ENCODE results near the gene SLC35G6.

DNA sequence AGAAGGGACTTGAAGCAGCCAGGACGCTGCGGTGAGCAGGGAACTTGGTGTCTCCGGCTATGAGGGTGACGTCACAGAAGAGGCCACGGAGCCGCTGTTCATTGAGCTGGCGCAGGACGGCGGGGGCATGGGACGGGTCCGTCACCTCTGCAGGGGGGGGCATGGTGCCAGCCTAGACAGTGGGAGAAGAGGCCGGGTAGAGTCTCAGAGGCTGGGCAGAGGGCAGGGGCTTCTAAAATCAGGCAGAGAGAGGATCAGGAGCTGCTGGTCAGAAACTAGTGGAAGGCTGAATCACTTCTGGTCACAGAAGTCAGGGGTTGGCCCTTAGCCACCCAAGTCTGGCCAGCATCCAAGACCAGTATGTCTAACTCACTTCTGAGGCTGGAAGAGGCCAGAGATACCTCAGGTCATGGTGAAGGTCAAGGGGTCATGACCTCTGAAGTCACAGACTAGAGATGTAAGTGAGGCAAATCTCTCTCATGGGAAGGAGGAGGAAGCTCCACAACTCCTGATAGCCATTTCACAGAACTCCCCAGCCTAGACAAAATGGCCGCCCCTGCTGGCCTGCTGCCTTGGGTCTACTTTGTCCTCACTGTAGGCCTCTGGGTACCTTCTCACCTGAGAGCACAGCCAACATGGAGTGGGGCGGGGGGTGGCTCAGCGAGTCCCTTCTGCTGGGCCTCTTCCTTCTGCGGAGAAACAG lies 14.5 kb upstream of the SLC35G6 start:
- TF ChIP-seq EP300 (IDR thresholded peaks at IDR 0.05) (no peak), CTCF (IDR thresholded peaks at IDR 0.05) (no peak), CBX8 (IDR thresholded peaks at IDR 0.05) (no peak), POLR2A (IDR thresholded peaks at IDR 0.05; ENCODE audit: low read length) (no peak), HOXA7 (CRISPR knock-in tag; IDR thresholded peaks at IDR 0.05) (no peak), RCOR1 (IDR thresholded peaks at IDR 0.05; ENCODE audit: low read depth, low read length) (no peak), KDM1A (IDR thresholded peaks at IDR 0.05; ENCODE audit: low read depth) (no peak), USF2 (IDR thresholded peaks at IDR 0.05) (no peak), CHD2 (IDR thresholded peaks at IDR 0.05; ENCODE audit: low read length, partially characterized antibody) (no peak), SMC3 (IDR thresholded peaks at IDR 0.05) (no peak), MAFK (IDR thresholded peaks at IDR 0.05; ENCODE audit: partially characterized antibody) (no peak), CEBPB (IDR thresholded peaks at IDR 0.05) (no peak)
- TF ChIP-seq, protein P1, sequence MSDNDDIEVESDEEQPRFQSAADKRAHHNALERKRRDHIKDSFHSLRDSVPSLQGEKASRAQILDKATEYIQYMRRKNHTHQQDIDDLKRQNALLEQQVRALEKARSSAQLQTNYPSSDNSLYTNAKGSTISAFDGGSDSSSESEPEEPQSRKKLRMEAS (IDR thresholded peaks at IDR 0.05): no peak
- TF ChIP-seq, protein P2, sequence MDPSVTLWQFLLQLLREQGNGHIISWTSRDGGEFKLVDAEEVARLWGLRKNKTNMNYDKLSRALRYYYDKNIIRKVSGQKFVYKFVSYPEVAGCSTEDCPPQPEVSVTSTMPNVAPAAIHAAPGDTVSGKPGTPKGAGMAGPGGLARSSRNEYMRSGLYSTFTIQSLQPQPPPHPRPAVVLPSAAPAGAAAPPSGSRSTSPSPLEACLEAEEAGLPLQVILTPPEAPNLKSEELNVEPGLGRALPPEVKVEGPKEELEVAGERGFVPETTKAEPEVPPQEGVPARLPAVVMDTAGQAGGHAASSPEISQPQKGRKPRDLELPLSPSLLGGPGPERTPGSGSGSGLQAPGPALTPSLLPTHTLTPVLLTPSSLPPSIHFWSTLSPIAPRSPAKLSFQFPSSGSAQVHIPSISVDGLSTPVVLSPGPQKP (IDR thresholded peaks at IDR 0.05; ENCODE audit: low read depth, low read length): no peak

Data from A549 (cell line).